GM18909 (cell line): ENCODE results near the gene SIVA1.
A peak's percentile ranks its signal among the peaks of the same experiment; 100 is the strongest.

ENCODE experiments used
- ATAC-seq: cut with Tn5 transposase; IDR thresholded peaks from one replicate; pipeline ENCODE4 v1.9.1; 2021; ENCODE audit warnings: mild to moderate bottlenecking; ENCODE audit not compliant: unreplicated experiment, poor library complexity

Gene SIVA1

GRCh38 chr14:104768437-104769323 lies 15.7 kb downstream of the SIVA1 start:
- peak; percentile 59 for ATAC-seq

GRCh38 chr14:104769324-104770071 lies 16.6 kb downstream of the SIVA1 start:
- ATAC-seq: no peak

- no peak for ATAC-seq
Measured at GRCh38 chr14:104770072-104770579, 17.2 kb downstream of the SIVA1 start.

DNA sequence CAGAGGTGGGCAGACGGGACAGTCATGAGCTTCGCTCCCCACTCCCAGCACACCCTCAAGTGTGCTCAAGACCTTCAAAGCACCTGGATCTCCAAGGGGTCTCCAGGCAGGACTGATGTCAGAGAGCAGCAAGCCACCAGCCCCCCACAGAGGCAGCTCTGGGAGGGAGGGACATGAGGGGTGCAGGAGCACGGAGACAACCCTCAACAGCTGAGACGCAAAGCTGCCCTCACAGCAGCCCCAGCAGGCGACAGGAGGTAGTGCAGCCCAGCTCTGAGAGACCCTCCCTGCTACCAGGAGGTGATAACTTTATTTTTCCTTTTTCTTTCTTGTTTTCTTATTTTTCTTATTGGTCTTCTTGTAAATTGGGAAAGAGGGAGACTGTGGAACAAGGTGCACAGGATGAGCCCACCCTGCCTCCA lies 17.9 kb downstream of the SIVA1 start:
- no peak for ATAC-seq

DNA sequence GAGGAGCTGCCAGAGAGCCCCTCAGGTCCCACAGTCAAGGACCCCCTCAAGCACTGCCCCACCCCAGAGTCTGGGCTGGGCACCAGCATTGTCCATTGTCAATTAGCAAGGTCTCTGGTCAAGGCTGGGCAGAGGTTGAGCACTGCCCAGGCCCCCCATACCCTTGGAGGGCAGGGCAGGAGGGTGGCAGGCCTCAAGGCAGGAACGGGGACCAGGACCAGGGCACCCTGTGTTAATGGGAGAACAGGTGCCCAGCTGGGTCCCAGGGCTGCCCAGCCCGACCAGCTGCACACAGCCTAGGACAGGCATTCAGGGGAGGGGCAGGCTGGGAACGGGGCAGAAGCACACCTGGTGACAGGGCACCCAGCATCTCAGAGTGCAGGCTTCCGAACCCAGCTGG lies 18.4 kb downstream of the SIVA1 start:
- ATAC-seq: no peak

DNA sequence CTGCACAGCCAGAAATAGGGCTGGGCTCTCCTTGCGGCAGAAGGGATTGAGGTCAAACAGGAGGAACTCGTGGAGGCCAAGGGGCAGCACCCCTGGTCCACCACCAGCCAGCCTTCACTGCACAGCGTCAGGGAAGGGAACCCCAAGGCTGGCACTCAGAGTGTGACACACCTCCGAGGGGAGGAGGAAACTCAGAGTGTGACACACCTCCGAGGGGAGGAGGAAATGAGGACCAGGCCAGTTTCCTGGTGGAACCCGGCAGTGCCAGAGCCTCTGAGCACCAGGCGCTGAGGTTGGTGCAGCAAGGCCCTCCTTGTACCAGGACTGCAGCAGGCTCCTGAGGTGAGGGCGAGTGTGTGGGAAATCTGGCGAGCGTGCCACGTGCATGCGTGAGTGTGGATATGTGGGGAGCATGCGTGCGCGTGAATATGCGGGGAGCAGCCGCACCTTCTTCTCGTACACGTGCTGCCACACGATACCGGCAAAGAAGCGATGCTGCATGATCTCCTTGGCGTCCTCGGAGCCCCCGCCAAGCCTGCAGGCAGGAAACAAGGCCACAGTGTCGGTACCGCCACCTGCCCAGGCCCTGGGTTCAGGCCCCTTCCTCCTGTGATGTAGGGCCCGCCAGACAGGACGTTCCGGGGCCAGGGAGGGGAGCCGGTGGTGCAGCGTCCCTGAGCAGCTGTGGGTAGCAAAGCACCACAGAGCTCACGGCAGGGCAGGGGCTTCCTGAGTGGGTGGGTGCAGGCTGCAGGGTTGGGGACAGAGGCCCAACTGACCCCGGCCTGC lies 19.2 kb downstream of the SIVA1 start:
- ATAC-seq: no peak

DNA sequence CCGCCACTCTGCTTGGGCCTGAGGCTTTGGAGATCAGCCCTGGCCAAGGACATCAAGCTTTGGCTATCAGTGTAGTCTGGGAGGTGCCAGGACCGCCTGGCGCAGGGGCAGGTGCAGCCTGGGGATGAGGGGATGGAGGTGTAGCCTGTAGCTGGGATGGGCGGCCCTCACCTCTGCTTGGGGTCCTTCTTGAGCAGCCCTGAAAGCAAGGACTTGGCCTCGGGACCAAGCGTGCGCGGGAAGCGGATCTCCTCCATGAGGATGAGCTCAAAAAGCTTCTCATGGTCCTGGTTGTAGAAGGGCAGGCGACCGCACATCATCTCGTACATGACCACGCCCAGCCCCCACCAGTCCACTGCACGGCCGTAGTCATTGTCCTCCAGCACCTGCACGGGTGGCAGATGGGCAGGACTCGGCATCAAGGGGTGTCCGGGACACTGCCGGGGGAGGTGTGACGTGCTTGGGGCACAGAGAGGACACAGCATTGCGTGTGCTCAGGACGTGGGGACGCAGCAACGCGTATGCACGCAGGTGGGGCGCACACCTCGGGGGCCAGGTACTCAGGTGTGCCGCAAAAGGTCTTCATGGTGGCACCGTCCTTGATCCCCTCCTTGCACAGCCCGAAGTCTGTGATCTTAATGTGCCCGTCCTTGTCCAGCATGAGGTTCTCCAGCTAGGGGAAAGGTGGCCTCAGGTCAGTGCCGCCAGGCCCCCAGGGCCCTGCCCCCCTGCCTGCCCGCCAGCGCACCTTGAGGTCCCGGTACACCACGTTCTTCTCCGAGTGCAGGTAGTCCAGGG lies 20.0 kb downstream of the SIVA1 start:
- ATAC-seq: no peak

DNA sequence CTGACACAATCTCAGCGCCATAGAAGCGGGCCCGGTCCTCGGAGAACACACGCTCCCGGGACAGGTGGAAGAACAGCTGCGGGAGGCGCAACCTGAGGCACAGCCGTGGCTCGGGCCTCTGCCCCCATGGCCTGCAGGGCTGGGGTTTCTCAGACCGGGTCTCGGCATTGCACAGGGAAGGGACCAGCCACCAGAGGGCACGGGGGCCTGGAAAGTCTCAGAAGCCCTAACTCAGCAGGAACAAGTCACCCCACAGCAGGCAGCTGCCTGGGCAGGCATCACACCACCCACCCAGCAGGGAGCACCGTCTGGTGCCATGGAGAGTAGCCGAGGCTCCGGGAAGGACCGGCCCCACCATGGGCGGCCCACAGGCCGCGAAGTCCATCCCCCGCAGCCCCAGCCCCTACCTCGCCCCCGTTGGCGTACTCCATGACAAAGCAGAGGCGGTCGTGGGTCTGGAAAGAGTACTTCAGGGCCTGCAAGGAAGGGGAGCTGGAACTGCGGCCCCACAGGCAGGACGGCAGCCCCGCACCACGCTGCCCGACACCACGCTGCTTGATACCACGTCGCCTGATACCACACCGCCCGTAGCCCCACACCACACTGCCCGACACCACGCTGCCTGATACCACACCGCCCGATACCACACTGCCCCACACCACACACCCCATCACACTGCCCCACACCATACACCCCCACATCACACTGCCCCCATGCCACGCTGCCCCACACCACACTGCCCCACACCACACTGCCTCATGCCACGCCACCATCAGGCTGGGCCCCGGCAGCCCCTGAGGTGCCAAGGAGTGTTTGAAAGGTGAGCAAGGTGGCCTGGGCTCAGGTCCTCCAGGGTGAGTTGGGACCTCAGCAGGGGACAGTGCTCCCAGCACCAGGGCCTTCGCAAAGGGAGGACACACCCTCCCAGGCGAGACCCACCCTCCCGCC lies 20.8 kb downstream of the SIVA1 start:
- ATAC-seq: no peak

GRCh38 chr14:104774453-104775072 lies 21.6 kb downstream of the SIVA1 start:
- ATAC-seq: no peak

GRCh38 chr14:104775073-104775489 lies 22.1 kb downstream of the SIVA1 start:
- ATAC-seq: no peak

DNA sequence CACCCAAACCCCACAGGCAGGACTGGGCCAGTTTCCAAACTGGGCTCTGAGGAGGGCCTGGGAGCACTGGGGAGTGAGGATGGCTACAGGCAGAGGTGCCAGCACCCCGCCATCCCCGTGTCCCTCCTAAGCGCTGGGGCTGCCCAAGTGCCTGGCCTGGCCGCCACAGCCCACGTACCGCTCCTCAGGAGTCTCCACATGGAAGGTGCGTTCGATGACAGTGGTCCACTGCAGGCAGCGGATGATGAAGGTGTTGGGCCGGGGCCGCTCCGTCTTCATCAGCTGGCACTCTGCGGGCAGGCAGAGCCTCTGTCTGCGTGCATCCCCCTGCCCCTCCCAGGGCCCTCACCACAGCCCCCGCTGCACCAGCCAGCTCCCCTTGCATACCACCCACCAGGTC lies 23.5 kb downstream of the SIVA1 start:
- ATAC-seq: no peak

- no peak for ATAC-seq
Measured at GRCh38 chr14:104776961-104777807, 24.2 kb downstream of the SIVA1 start.

GRCh38 chr14:104777808-104778249 lies 24.9 kb downstream of the SIVA1 start:
- no peak for ATAC-seq

- ATAC-seq: no peak
Measured at GRCh38 chr14:104778694-104779331, 25.9 kb downstream of the SIVA1 start.

- ATAC-seq: no peak
Measured at GRCh38 chr14:104779776-104780512, 27.0 kb downstream of the SIVA1 start.

DNA sequence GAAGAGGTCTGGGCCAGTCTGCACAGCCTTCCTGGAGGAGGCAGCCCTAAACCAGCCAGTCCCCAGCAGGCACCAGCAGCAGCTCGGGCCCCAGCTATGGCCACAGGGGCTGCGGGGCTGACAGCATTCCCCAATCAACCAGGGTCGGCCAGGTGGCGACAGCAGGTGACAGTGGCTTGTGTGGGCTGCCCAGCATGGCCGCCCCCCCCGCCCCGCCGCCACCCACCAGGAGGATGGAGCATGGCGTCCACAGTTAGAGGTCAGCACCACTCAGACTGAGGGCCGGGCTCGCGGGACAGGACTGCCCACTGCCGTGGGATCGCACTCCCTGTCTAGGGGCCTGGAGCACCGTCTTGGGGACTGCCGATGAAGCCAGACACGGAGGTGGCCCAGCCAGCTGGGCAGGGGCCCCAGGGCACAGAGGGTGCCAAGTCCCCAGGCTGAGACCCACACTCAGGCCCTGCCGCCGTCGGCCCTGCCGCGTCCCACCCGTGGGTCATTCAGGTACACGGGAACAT lies 27.6 kb downstream of the SIVA1 start:
- ATAC-seq: no peak
